HG03342 (cell line): ENCODE data around the gene MS4A15.

Experiments
- ATAC-seq: cut with Tn5 transposase; IDR thresholded peaks from one replicate; pipeline ENCODE4 v1.9.1; 2021; ENCODE audit warnings: mild to moderate bottlenecking, moderate library complexity; ENCODE audit not compliant: unreplicated experiment

MS4A15 gene

GRCh38 chr11:60775420-60775961 is 18.8 kb downstream of the MS4A15 start:
- ATAC-seq: peak; percentile 78

GRCh38 chr11:60776167-60776566 is 19.5 kb downstream of the MS4A15 start:
- no peak for ATAC-seq

- ATAC-seq: no peak
Measured at GRCh38 chr11:60777106-60777505, 20.4 kb downstream of the MS4A15 start.

- ATAC-seq: no peak
Measured at GRCh38 chr11:60777572-60777971, 20.9 kb downstream of the MS4A15 start.

- ATAC-seq: no peak
Measured at GRCh38 chr11:60780065-60780464, 23.4 kb downstream of the MS4A15 start.

- no peak for ATAC-seq
Measured at GRCh38 chr11:60780774-60781173, 24.1 kb downstream of the MS4A15 start.

GRCh38 chr11:60781286-60781980 is 24.8 kb downstream of the MS4A15 start:
- ATAC-seq: no peak

GRCh38 chr11:60781981-60782316 is 25.3 kb downstream of the MS4A15 start:
- ATAC-seq: no peak

GRCh38 chr11:60782393-60783140 is 25.9 kb downstream of the MS4A15 start:
- ATAC-seq: no peak

GRCh38 chr11:60783141-60783484 is 26.4 kb downstream of the MS4A15 start:
- ATAC-seq: no peak

GRCh38 chr11:60783911-60784310 is 27.2 kb downstream of the MS4A15 start:
- no peak for ATAC-seq

GRCh38 chr11:60785136-60785535 is 28.5 kb downstream of the MS4A15 start, which contains the start of gene MS4A10:
Gene MS4A10 (plus strand): TSS chr11:60785333. CDS start chr11:60790336, 5,003 bp downstream.
- no peak for ATAC-seq

- no peak for ATAC-seq
Measured at GRCh38 chr11:60785806-60786361, 29.2 kb downstream of the MS4A15 start.

- ATAC-seq: no peak
Measured at GRCh38 chr11:60786811-60787567, 30.3 kb downstream of the MS4A15 start.

- no peak for ATAC-seq
Measured at GRCh38 chr11:60788401-60789125, 31.9 kb downstream of the MS4A15 start.

- ATAC-seq: no peak
Measured at GRCh38 chr11:60790726-60791125, 34.1 kb downstream of the MS4A15 start.

- no peak for ATAC-seq
Measured at GRCh38 chr11:60791153-60791933, 34.7 kb downstream of the MS4A15 start.

GRCh38 chr11:60792521-60792920 is 35.9 kb downstream of the MS4A15 start:
- no peak for ATAC-seq

GRCh38 chr11:60795291-60795690 is 38.6 kb downstream of the MS4A15 start:
- ATAC-seq: no peak
